Measurements from ENCODE around the gene RCOR2. TPM values are rescaled to one million over a fixed set of nuclear protein-coding genes. Genes with fewer than 3 reads are reported as not detected.
"Not testable (repeated sequence)": the region's sequence is repeated elsewhere in the genome, so short reads cannot be mapped to it uniquely, and the experiment has no call there.

Gene RCOR2
- total RNA-seq, result 0.16 and 0.25 TPM in 2 replicates

- intact Hi-C loops (cut with micrococcal nuclease), result loop anchor here (2.0 kb wide), 1 partner anchor 22 kb away; the partner anchor contains the start of gene NAA40
Measured at GRCh38 chr11:63916837-63917691, at the start of gene RCOR2. Gene RCOR2, minus strand, starts transcription at chr11:63917164. Its CDS starts 708 bp downstream, at chr11:63916456.

GRCh38 chr11:63966444-63966843, 49.5 kb upstream of the RCOR2 start:
- intact Hi-C loops (cut with micrococcal nuclease), result no loop called here

GRCh38 chr11:63963895-63964294, 46.9 kb upstream of the RCOR2 start:
- intact Hi-C loops (cut with micrococcal nuclease), result not testable (repeated sequence)

- intact Hi-C loops (cut with micrococcal nuclease), result no loop called here
Measured at GRCh38 chr11:63961608-63962412, 44.8 kb upstream of the RCOR2 start.

GRCh38 chr11:63958008-63958407, 41.0 kb upstream of the RCOR2 start:
- intact Hi-C loops (cut with micrococcal nuclease), result no loop called here

GRCh38 chr11:63952570-63952969, 35.6 kb upstream of the RCOR2 start:
- intact Hi-C loops (cut with micrococcal nuclease), result no loop called here

GRCh38 chr11:63951779-63952536, 35.0 kb upstream of the RCOR2 start:
- intact Hi-C loops (cut with micrococcal nuclease), result no loop called here

- intact Hi-C loops (cut with micrococcal nuclease), result loop anchor here (1.0 to 5.0 kb wide), 2 partner anchors 108 to 178 kb away; partner anchors contain the start of gene ZFTA
Measured at GRCh38 chr11:63945477-63946163, 28.7 kb upstream of the RCOR2 start.

- intact Hi-C loops (cut with micrococcal nuclease), result loop anchor here (1.0 to 5.0 kb wide), 2 partner anchors 108 to 178 kb away; partner anchors contain the start of gene ZFTA
Measured at GRCh38 chr11:63944987-63945386, 28.0 kb upstream of the RCOR2 start.

- intact Hi-C loops (cut with micrococcal nuclease), result no loop called here
Measured at GRCh38 chr11:63942803-63943202, 25.8 kb upstream of the RCOR2 start.

GRCh38 chr11:63941901-63942300, 24.9 kb upstream of the RCOR2 start:
- intact Hi-C loops (cut with micrococcal nuclease), result no loop called here

GRCh38 chr11:63940786-63941185, 23.8 kb upstream of the RCOR2 start:
- intact Hi-C loops (cut with micrococcal nuclease), result no loop called here

- intact Hi-C loops (cut with micrococcal nuclease), result loop anchor here (2.0 kb wide), 1 partner anchor 23 kb away; the partner anchor contains the start of gene RCOR2
Measured at GRCh38 chr11:63939397-63939891, 22.5 kb upstream of the RCOR2 start.

GRCh38 chr11:63938479-63939396, 21.8 kb upstream of the RCOR2 start, which contains the start of gene NAA40:
Gene NAA40, plus strand, starts transcription at chr11:63939002. Its CDS starts 95 bp downstream, at chr11:63939097.
- intact Hi-C loops (cut with micrococcal nuclease), result loop anchor here (1.0 to 2.0 kb wide), 4 partner anchors 22 to 100 kb away; partner anchors contain the start of genes COX8A, OTUB1 and RCOR2

GRCh38 chr11:63937713-63938478, 20.9 kb upstream of the RCOR2 start:
- intact Hi-C loops (cut with micrococcal nuclease), result loop anchor here (1.0 to 2.0 kb wide), 4 partner anchors 21 to 100 kb away; partner anchors contain the start of genes COX8A, OTUB1 and RCOR2

GRCh38 chr11:63933459-63933858, 16.5 kb upstream of the RCOR2 start:
- intact Hi-C loops (cut with micrococcal nuclease), result no loop called here

- intact Hi-C loops (cut with micrococcal nuclease), result no loop called here
Measured at GRCh38 chr11:63931876-63932275, 14.9 kb upstream of the RCOR2 start.

- intact Hi-C loops (cut with micrococcal nuclease), result no loop called here
Measured at GRCh38 chr11:63931045-63931444, 14.1 kb upstream of the RCOR2 start.
